ENCODE measurements around the gene NUDC. TPM values are rescaled to one million over a fixed set of nuclear protein-coding genes. Genes with fewer than 3 reads are reported as not detected.
A peak's percentile ranks its signal among the peaks of the same experiment; 100 is the strongest.
"Not testable (repeated sequence)": the region's sequence is repeated elsewhere in the genome, so short reads cannot be mapped to it uniquely, and the experiment has no call there.

NUDC gene
- total RNA-seq, 6 experiments from 2014 or later, result 69.1 to 92.6 (median 87.6) TPM

DNA sequence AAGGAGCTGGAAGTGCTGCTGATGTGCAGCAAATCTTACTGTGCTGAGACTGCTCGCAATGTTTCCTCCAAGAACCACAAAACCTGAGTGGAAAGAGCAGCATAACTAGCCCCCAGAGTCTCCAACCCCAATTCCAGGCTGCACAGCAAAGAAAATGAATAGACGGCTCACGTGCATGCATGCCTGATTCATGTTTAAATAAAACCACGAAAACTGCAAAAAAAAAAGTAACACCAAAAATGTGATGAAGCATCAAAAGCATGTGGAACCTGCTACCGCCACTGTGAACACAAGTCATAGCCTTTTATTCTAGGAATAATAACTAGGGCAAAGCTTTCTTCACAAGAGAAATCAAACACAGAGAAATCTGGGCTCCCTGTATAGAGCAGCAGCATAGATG is 62.3 kb downstream of the NUDC start:
- TF ChIP-seq, protein P1, sequence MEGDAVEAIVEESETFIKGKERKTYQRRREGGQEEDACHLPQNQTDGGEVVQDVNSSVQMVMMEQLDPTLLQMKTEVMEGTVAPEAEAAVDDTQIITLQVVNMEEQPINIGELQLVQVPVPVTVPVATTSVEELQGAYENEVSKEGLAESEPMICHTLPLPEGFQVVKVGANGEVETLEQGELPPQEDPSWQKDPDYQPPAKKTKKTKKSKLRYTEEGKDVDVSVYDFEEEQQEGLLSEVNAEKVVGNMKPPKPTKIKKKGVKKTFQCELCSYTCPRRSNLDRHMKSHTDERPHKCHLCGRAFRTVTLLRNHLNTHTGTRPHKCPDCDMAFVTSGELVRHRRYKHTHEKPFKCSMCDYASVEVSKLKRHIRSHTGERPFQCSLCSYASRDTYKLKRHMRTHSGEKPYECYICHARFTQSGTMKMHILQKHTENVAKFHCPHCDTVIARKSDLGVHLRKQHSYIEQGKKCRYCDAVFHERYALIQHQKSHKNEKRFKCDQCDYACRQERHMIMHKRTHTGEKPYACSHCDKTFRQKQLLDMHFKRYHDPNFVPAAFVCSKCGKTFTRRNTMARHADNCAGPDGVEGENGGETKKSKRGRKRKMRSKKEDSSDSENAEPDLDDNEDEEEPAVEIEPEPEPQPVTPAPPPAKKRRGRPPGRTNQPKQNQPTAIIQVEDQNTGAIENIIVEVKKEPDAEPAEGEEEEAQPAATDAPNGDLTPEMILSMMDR (IDR thresholded peaks at IDR 0.05), result no peak
- no peak overlapping the region for H3K4me3 Mint-ChIP-seq
- peaks cover 20% of the 10 kb centered on the region for H3K4me1 Mint-ChIP-seq (ENCODE audit: low read depth)
- H3K27me3 Mint-ChIP-seq (ENCODE audit: insufficient read depth), result peaks cover 4% of the 10 kb centered on the region; the same call in 1 of the 2 replicates
- no peak overlapping the region for H3K27ac Mint-ChIP-seq
- H3K36me3 Mint-ChIP-seq (ENCODE audit: low read depth), result no peaks in the 10 kb centered on the region
- H3K9me3 Mint-ChIP-seq, result no peaks in the 10 kb centered on the region
- DNase-seq, result no peak

DNA sequence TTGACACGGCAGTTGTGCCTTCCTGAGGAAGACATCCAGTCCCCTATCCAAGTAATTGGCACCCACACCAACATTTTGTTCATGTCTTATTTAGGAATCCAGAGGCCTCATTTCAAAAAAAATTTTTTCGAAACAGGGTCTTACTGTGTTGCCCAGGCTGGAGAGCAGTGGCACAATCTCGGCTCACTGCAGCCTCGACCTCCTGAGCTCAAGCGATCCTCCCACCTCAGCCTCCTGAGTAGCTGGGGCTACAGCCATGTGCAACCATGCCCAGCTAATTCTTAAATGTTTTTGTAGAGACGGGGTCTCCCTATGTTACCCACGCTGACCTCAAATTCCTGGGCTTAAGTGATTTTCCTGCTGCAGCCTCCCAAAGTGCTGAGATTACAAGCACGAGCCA is 62.7 kb downstream of the NUDC start:
- no peak for DNase-seq
- H3K4me3 Mint-ChIP-seq, result no peak overlapping the region
- H3K27me3 Mint-ChIP-seq (ENCODE audit: insufficient read depth), result peaks cover 4% of the 10 kb centered on the region; the same call in 1 of the 2 replicates
- H3K4me1 Mint-ChIP-seq (ENCODE audit: low read depth), result peaks cover 20% of the 10 kb centered on the region
- TF ChIP-seq, protein P1 (IDR thresholded peaks at IDR 0.05), result no peak
- no peaks in the 10 kb centered on the region for H3K9me3 Mint-ChIP-seq
- H3K36me3 Mint-ChIP-seq (ENCODE audit: low read depth), result no peaks in the 10 kb centered on the region
- H3K27ac Mint-ChIP-seq, result no peak overlapping the region

DNA sequence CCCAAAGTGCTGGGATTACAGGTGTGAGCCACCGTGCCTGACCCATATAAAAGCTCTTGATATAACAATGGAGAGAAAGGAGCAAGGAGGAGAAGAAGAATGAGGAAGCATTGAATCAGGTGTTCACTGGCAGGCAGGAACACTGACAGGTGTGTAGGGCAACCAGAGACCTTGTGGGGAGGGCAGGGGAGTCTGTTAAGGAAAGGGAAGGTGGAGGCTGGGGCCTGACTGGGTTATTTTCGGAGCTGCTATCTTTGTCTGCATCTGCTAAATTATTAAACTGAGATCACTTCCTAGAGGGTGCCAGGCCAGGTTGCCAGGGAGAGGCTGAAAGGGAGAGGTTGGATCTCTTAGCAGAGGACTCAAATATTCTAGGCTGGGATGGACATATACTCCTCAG is 65.1 kb downstream of the NUDC start:
- Mint-ChIP-seq H3K36me3 (ENCODE audit: low read depth) (no peaks in the 10 kb centered on the region), H3K27ac (no peak overlapping the region), H3K4me1 (ENCODE audit: low read depth) (peaks cover 36% of the 10 kb centered on the region), H3K27me3 (ENCODE audit: insufficient read depth) (peaks cover 4% of the 10 kb centered on the region), H3K4me3 (no peak overlapping the region), H3K9me3 (no peaks in the 10 kb centered on the region)
- TF ChIP-seq, protein P1 (IDR thresholded peaks at IDR 0.05), result no peak
- no peak for DNase-seq

DNA sequence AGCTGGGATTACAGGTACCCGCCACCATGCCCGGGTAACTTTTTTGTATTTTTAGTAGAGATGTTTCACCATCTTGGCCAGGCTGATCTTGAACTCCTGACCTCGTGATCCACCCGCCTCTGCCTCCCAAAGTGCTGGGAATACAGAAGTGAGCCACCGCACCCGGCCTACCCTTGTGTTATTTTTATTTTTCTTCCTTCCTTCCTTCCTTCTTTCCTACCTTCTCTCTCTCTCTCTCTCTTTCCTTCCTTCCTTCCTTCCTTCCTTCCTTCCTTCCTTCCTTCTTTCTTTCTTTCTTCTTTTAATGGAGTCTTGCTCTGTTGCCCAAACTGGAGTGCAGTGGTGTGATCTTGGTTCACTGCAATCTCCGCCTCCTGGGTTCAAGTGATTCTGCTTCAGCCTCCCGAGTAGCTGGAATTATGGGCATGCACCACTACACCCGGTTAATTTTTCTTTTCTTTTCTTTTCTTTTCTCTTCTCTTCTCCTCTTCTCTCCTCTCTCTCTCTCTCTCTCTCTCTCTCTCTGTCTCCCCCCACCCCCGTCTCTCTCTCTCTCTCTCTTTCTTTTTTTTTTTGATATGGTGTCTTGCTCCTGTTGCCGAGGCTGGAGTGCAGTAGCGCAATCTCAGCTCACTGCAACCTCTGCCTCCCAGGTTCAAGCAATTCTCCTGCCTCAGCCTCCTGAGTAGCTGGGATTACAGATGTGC is 68.0 kb downstream of the NUDC start:
- not testable (repeated sequence) for DNase-seq; H3K9me3 Mint-ChIP-seq; H3K36me3 Mint-ChIP-seq (ENCODE audit: low read depth); H3K4me3 Mint-ChIP-seq; H3K27me3 Mint-ChIP-seq (ENCODE audit: insufficient read depth)
- peaks cover 37% of the 10 kb centered on the region for H3K4me1 Mint-ChIP-seq (ENCODE audit: low read depth)
- peak overlapping the region; percentile 24; the same call in 1 of the 2 replicates for H3K27ac Mint-ChIP-seq

DNA sequence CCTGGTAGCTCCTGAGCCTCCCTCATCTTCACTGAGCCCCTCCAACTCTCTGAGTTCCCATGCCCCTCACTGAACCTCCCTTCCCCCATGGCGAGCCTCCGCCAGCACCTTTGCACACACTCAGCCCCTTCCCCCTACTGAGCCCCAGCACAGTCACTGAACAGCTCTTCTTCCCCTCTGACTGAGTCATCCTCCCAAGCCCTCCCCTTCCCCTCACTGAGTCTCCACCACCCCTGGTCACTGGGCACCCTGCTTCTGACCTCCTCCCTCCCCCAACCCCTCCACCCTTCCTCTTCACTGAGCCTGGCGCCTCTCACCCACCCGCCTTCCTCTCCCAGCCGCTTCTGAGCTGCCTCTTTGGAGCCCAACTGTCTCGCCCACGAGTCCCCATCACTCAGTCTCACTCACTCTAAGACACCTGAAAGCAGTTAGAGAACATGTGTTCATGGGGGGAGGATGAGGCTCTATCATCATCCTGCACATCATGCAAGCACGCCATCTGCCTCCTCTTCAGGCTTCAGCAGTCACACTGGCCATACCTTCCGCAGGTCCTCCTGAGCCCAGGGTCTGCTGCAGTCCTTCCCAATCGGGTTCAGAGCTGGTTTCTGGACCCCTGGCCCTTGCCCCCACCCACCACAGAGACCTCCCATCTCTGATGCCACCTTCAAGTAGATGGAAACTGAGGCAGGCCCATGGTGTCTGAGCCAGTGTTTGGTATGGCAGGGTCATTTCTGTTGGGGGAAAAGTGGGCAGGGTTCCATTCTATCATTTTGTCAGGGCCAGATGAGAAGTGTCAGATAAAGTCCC is 70.0 kb downstream of the NUDC start:
- peak overlapping the region; percentile 74 for H3K4me3 Mint-ChIP-seq
- H3K4me1 Mint-ChIP-seq (ENCODE audit: low read depth), result peaks cover 49% of the 10 kb centered on the region
- H3K27me3 Mint-ChIP-seq (ENCODE audit: insufficient read depth), result peaks cover 1% of the 10 kb centered on the region
- DNase-seq, result peak; percentile 75
- H3K27ac Mint-ChIP-seq, result peak overlapping the region; percentile 91
- peaks cover 20% of the 10 kb centered on the region for H3K36me3 Mint-ChIP-seq (ENCODE audit: low read depth)
- no peaks in the 10 kb centered on the region for H3K9me3 Mint-ChIP-seq
- TF ChIP-seq, protein P1 (IDR thresholded peaks at IDR 0.05), result no peak; the same call in 1 of the 2 replicates

All from HFFc6 (cell line).